SK-N-SH (cell line): Measurements from ENCODE around the gene SLC25A25. TPM values are rescaled to one million over a fixed set of nuclear protein-coding genes. Genes with fewer than 3 reads are reported as not detected.

Source experiments
- CTCF ChIA-PET: fragments of 300-600, 350-600 bp; formaldehyde crosslinking; extraction: SDS; loops from one replicate; lab custom pipeline; 2021; lab: Yijun Ruan, JAX
- POLR2A ChIA-PET: fragments of 350-600 bp; sonication (Branson Sonifier 250); formaldehyde crosslinking; extraction: SDS; loops from one replicate; lab custom pipeline; 2020; ENCODE audit warnings: antibody characterized with exemption, inconsistent platforms; lab: Yijun Ruan, JAX
- DNase-seq: peaks from one replicate; pipeline ENCODE4 v3.0.0; 2012
- H2AFZ ChIP-seq: fragments of 200-600 bp; sonication (generic); 2 replicates; pipeline ENCODE4 v1.8.1; 2016; ENCODE audit warnings: antibody characterized with exemption, mild to moderate bottlenecking, low read depth
- H3F3A ChIP-seq: fragments of 200-600 bp; sonication (generic); replicated peaks from 2 replicates; pipeline ENCODE3; 2016; ENCODE audit warnings: antibody characterized with exemption, mild to moderate bottlenecking; ENCODE audit not compliant: insufficient read depth
- H3K27ac ChIP-seq, 2 experiments: fragments of 200-500 bp in 1 of 2; fragments of 200-600 bp in 1 of 2; sonication (Bioruptor generic) in 1 of 2; sonication (generic), shearing (Covaris generic) in 1 of 2; 2 replicates each; pipeline versions ENCODE4 v1.5.1 to v1.6.1; 2014 to 2016; ENCODE audit warnings: low read depth in 2 of 2, inconsistent platforms in 1 of 2, low read length in 1 of 2, mild to moderate bottlenecking in 1 of 2, mixed read lengths in 1 of 2
- H3K27me3 ChIP-seq: fragments of 200-600 bp; sonication (generic), shearing (Covaris generic); 2 replicates; pipeline ENCODE4 v1.6.1; 2016; ENCODE audit warnings: mixed run types; ENCODE audit not compliant: insufficient read depth
- H3K36me3 ChIP-seq, 2 experiments: fragments of 200-500 bp in 1 of 2; fragments of 200-600 bp in 1 of 2; sonication (Bioruptor generic) in 1 of 2; sonication (generic) in 1 of 2; replicated peaks in 1 of 2; 2 replicates each; pipeline versions ENCODE3 to v1.5.1; 2014 to 2016; ENCODE audit warnings: low read length in 1 of 2, mild to moderate bottlenecking in 1 of 2; ENCODE audit not compliant: insufficient read depth in 2 of 2, control insufficient read depth in 1 of 2
- H3K4me1 ChIP-seq, 2 experiments: fragments of 200-500 bp in 1 of 2; fragments of 200-600 bp in 1 of 2; sonication (Bioruptor generic) in 1 of 2; sonication (generic), shearing (Covaris generic) in 1 of 2; 2 replicates each; pipeline versions ENCODE4 v1.5.1 to v1.6.1; 2014 to 2016; ENCODE audit warnings: low read depth in 1 of 2, low read length in 1 of 2, mixed run types in 1 of 2; ENCODE audit not compliant: insufficient read depth in 2 of 2, control insufficient read depth in 1 of 2
- H3K4me2 ChIP-seq: fragments of 200-600 bp; sonication (generic), shearing (Covaris generic); 2 replicates; pipeline ENCODE4 v1.6.1; 2017; ENCODE audit warnings: mixed run types
- H3K4me3 ChIP-seq, 2 experiments: fragments of 200-500 bp in 1 of 2; fragments of 200-600 bp in 1 of 2; sonication (Bioruptor generic) in 1 of 2; sonication (generic), shearing (Covaris generic) in 1 of 2; 2 replicates each; pipeline versions ENCODE4 v1.5.1 to v1.8.1; 2014 to 2016; ENCODE audit warnings: low read depth in 2 of 2, inconsistent platforms in 1 of 2, low read length in 1 of 2, mild to moderate bottlenecking in 1 of 2, mixed read lengths in 1 of 2, moderate library complexity in 1 of 2
- H3K79me2 ChIP-seq: fragments of 200-600 bp; sonication (generic); 2 replicates; pipeline ENCODE4 v1.8.1; 2017; ENCODE audit warnings: mild to moderate bottlenecking; ENCODE audit not compliant: insufficient read depth
- H3K9ac ChIP-seq: fragments of 200-600 bp; sonication (generic); 2 replicates; pipeline ENCODE4 v1.6.1; 2017; ENCODE audit warnings: mixed run types
- H3K9me2 ChIP-seq: fragments of 200-600 bp; sonication (generic); 2 replicates; pipeline ENCODE4 v1.6.1; 2017; ENCODE audit warnings: mixed run types
- H3K9me3 ChIP-seq: fragments of 200-600 bp; sonication (generic); 2 replicates; pipeline ENCODE4 v1.6.1; 2017; ENCODE audit warnings: mixed run types, mild to moderate bottlenecking, moderate library complexity
- H4K20me1 ChIP-seq: fragments of 200-600 bp; sonication (generic); 2 replicates; pipeline ENCODE4 v1.6.1; 2017; ENCODE audit warnings: mild to moderate bottlenecking, mixed run types; ENCODE audit not compliant: insufficient read depth
- CTCF ChIP-seq: fragments of 200-600 bp; sonication (generic); IDR thresholded peaks from 2 replicates; pipeline ENCODE4 v1.6.1; 2017; ENCODE audit warnings: antibody characterized with exemption, mild to moderate bottlenecking, moderate library complexity
- EZH2phosphoT487 ChIP-seq: fragments of 200-600 bp; sonication (generic); IDR thresholded peaks from 2 replicates; pipeline ENCODE4 v1.6.1; 2017; ENCODE audit warnings: low read depth, mixed run types, mild to moderate bottlenecking, antibody characterized with exemption, moderate library complexity, borderline replicate concordance
- MEF2A ChIP-seq: IDR thresholded peaks from 2 replicates; pipeline ENCODE4 v1.4.0; 2012; ENCODE audit warnings: low read depth, borderline replicate concordance
- MXI1 ChIP-seq: IDR thresholded peaks from 2 replicates; pipeline ENCODE4 v1.6.1; 2012; ENCODE audit warnings: mild to moderate bottlenecking, low read depth, low read length, improper control_type of control experiment
- NRF1 ChIP-seq: IDR thresholded peaks from 2 replicates; pipeline ENCODE4 v1.6.1; 2012; ENCODE audit warnings: low read depth, mild to moderate bottlenecking, low read length
- PBX3 ChIP-seq: IDR thresholded peaks from 2 replicates; pipeline ENCODE4; 2012
- RCOR1 ChIP-seq: fragments of 150-350 bp; IDR thresholded peaks from 2 replicates; pipeline ENCODE4 v1.6.1; 2017; ENCODE audit warnings: antibody characterized with exemption, low read length
- RXRA ChIP-seq: IDR thresholded peaks from 2 replicates; pipeline ENCODE4 v1.4.0; 2012; ENCODE audit warnings: low read depth, mild to moderate bottlenecking, borderline replicate concordance
- SIN3A ChIP-seq: IDR thresholded peaks from 2 replicates; pipeline ENCODE4 v1.6.1; 2012; ENCODE audit warnings: low read depth, mild to moderate bottlenecking, low read length, moderate library complexity, borderline replicate concordance
- SMC3 ChIP-seq: IDR thresholded peaks from 2 replicates; pipeline ENCODE4 v1.6.1; 2012; ENCODE audit warnings: low read depth, low read length, improper control_type of control experiment
- TCF12 ChIP-seq: IDR thresholded peaks from 2 replicates; pipeline ENCODE4 v1.4.0; 2012
- TEAD4 ChIP-seq: IDR thresholded peaks from 2 replicates; pipeline ENCODE4 v1.4.0; 2012; ENCODE audit warnings: mild to moderate bottlenecking, borderline replicate concordance; ENCODE audit not compliant: insufficient read depth
- YY1 ChIP-seq: IDR thresholded peaks from 2 replicates; pipeline ENCODE4 v1.4.0; 2012; ENCODE audit warnings: low read depth, mild to moderate bottlenecking
- WGBS: methylation state at CpG from one replicate; pipeline ENCODE4 v1.1.6; 2017; ENCODE audit warnings: low lambda C conversion rate; 5-methylcytosine and 5-hydroxymethylcytosine counted together
- polyA plus RNA-seq, 3 experiments: library from polyadenylated mRNA; depleted of rRNA; stranded (reverse); fragments of >200 nt; gene quantifications; 2 replicates each; pipeline ENCODE4 v1.2.3, GENCODE V29; 2012
- TF ChIP-seq, protein P1 (sequence below): IDR thresholded peaks from 2 replicates; pipeline ENCODE4 v1.6.1; 2012; ENCODE audit warnings: mild to moderate bottlenecking, low read depth, low read length, moderate library complexity

The SLC25A25 gene
- polyA plus RNA-seq, 1 of the 3 experiments (the other 2 are of a cell fraction), result 12.1 TPM

DNA sequence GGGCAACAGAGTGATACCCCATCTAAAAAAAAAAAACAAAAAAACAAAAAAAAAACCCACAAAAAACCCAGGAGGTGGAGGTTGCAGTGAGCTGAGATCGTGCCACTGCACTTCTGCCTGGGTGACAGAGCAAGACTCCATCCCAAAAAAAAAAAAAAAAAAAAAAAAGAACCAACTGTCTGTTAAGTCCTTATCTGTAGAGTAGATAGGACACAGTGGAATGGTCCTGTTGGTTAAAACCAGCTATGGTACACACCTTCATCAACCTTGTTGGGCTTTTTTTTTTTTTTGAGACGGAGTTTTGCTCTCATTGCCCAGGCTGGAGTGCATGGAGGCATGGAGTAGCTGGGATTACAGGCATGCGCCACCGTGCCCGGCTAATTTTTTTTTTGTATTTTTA lies 12.2 kb downstream of the SLC25A25 start (continued):
- TF ChIP-seq CTCF, result no peak
- no peak for TF ChIP-seq PBX3
- TF ChIP-seq YY1, result no peak
- no peak for TF ChIP-seq RXRA
- no peak for TF ChIP-seq EZH2phosphoT487
- TF ChIP-seq SMC3, result no peak

DNA sequence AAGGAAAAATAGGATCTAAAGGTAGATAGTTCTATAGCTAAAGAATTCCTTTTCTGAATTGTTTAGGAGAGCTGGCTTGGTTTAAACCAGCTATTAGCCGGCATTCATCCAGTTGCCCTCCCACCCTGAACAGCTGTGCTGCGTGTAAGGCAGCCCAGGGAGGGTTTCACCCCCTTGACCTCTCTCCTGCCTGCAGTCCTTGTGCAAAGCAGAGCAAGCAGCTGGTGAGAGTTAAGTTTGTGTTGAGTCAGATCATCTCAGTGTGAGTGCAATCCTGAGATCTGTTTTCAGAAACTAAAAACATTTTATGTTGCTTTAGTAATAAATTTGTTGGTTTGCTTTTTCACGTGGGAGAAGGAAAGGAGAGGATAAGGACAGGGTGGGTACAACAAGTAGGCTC lies 13.0 kb downstream of the SLC25A25 start:
- peaks cover 7 to 33% of the 10 kb centered on the region in 2 experiments; a peak in 2 of 4 replicates for H3K4me1 ChIP-seq
- H3K9me2 ChIP-seq, result no peaks in the 10 kb centered on the region
- 0 out of 2 replicates have a peak, but pooled peaks cover 4% of the 10 kb centered on the region for H4K20me1 ChIP-seq
- H3K9ac ChIP-seq, result no peak overlapping the region
- H3K27me3 ChIP-seq, result no peaks in the 10 kb centered on the region
- peak overlapping the region; percentile 31 to 82; a peak in 3 of 4 replicates for H3K27ac ChIP-seq
- ChIA-PET POLR2A (no interaction called here), CTCF (interaction anchor here (1.8 kb wide), 1 partner anchor 37 kb away, joined by 7 read pairs; no protein-coding TSS in a partner anchor)
- no peaks in the 10 kb centered on the region for H3K9me3 ChIP-seq
- no peak overlapping the region for H3K4me3 ChIP-seq
- no peaks in the 10 kb centered on the region for H3K36me3 ChIP-seq
- H3K4me2 ChIP-seq, result peak overlapping the region; percentile 23; the same call in 1 of the 2 replicates
- H3F3A ChIP-seq, result peaks cover 37% of the 10 kb centered on the region
- no peak overlapping the region for H2AFZ ChIP-seq
- DNase-seq, result peak; percentile 44
- 22% methylated on average over 3 of the region's 3 CpGs for WGBS
- H3K79me2 ChIP-seq, result peaks cover 95% of the 10 kb centered on the region
- TF ChIP-seq RXRA (peak; percentile 42; the same call in 1 of the 2 replicates), TCF12 (peak; percentile 84), RCOR1 (no peak), TEAD4 (no peak)

- Histone ChIP-seq H4K20me1 (0 out of 2 replicates have a peak, but pooled peaks cover 4% of the 10 kb centered on the region), H3F3A (peaks cover 37% of the 10 kb centered on the region), H3K9me3 (no peaks in the 10 kb centered on the region), H3K27ac (peak overlapping the region in 1 of 2 experiments; percentile 82; a peak in 1 of 4 replicates), H3K4me3 (no peak overlapping the region), H3K4me1 (peaks cover 7 to 33% of the 10 kb centered on the region in 2 experiments; a peak in 2 of 4 replicates), H3K27me3 (no peaks in the 10 kb centered on the region), H3K79me2 (peaks cover 95% of the 10 kb centered on the region), H2AFZ (no peak overlapping the region), H3K36me3 (no peaks in the 10 kb centered on the region), H3K9me2 (no peaks in the 10 kb centered on the region), H3K4me2 (peak overlapping the region; percentile 23; the same call in 1 of the 2 replicates), H3K9ac (no peak overlapping the region)
- DNase-seq, result no peak
- CTCF ChIA-PET, result interaction anchor here (0.8 to 2.1 kb wide), 3 partner anchors 35 to 139 kb away, joined by 3 to 17 read pairs (median 4); no protein-coding TSS in a partner anchor
- POLR2A ChIA-PET, result no interaction called here
- 82% methylated on average over 7 of the region's 7 CpGs for WGBS
- TF ChIP-seq EZH2phosphoT487 (no peak), NRF1 (no peak), SIN3A (no peak), MEF2A (no peak), MXI1 (no peak), RXRA (no peak)
- TF ChIP-seq, protein P1, sequence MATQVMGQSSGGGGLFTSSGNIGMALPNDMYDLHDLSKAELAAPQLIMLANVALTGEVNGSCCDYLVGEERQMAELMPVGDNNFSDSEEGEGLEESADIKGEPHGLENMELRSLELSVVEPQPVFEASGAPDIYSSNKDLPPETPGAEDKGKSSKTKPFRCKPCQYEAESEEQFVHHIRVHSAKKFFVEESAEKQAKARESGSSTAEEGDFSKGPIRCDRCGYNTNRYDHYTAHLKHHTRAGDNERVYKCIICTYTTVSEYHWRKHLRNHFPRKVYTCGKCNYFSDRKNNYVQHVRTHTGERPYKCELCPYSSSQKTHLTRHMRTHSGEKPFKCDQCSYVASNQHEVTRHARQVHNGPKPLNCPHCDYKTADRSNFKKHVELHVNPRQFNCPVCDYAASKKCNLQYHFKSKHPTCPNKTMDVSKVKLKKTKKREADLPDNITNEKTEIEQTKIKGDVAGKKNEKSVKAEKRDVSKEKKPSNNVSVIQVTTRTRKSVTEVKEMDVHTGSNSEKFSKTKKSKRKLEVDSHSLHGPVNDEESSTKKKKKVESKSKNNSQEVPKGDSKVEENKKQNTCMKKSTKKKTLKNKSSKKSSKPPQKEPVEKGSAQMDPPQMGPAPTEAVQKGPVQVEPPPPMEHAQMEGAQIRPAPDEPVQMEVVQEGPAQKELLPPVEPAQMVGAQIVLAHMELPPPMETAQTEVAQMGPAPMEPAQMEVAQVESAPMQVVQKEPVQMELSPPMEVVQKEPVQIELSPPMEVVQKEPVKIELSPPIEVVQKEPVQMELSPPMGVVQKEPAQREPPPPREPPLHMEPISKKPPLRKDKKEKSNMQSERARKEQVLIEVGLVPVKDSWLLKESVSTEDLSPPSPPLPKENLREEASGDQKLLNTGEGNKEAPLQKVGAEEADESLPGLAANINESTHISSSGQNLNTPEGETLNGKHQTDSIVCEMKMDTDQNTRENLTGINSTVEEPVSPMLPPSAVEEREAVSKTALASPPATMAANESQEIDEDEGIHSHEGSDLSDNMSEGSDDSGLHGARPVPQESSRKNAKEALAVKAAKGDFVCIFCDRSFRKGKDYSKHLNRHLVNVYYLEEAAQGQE, result no peak
Observed at GRCh38 chr9:128082151-128082550, 14.1 kb downstream of the SLC25A25 start.
